Islet of Langerhans (tissue), 1 donor: Measurements from ENCODE around the gene ASB4.

ENCODE experiments used
- FAIRE-seq: peaks from one replicate; lab custom pipeline; 2011; peaks lifted over from hg19 to GRCh38; lab: Jason Lieb, UNC

ASB4 gene

GRCh38 chr7:95479992-95480624 is 5.6 kb upstream of the ASB4 start:
- FAIRE-seq: no peak

DNA sequence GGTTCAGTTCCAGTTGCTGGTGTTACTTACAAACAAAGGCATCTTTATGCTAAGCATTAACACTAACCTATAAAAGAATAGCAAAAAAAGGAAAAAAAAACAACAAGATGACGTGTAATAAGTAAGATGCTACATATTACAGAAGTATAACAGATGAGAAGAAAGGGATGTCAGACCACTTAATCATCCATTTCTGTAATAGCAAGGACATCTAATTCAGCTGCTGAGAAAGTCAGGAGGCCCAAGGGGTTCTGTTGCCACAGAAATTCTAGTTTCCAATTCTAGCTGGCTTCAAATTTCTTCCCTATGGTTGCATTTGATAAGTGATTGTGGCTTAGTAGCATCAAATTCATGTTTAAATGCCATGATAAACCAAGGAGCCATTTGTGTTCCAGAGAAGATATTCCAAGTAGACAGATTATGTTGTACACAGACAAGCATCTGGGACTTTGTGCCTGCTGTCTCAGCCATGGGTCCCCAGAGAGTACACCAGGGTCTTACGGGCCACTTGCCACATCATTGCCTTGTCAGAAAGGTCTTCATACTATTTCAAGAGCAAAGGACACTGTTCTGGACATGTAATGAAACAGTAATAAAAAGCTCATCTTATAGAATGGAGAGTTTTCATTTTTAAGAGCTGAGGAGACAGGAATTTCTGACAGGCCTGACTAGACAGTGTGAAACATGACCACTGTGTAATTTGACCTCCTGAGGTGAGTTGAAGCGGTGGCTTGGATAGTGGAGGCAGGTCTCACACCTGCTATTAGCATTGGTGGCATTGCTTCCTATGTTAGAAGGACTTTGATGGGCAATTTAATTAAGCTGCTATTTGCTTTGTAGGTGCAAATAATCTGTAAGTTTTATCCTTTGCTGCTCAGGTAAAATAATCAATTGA is 4.2 kb upstream of the ASB4 start:
- FAIRE-seq: no peak

DNA sequence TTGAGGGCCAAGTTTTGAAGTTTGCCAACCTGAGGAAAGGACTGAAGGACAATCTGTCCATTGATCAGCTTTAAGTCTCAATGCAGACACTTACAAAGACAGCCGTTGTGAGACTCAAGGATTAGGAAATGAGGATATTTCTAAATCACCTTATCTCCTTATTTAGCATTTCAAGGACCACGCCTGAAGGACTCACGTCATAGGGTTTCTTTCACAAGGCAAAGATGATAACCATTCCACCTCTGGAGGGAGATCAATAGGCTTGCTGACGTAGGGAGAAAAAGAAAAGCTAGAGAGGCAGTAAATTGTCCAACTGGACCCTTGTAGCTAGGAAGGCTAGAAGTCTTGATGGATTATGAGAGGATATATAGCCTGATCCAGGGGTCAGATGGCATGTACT is 3.3 kb upstream of the ASB4 start:
- FAIRE-seq: no peak

GRCh38 chr7:95490231-95490762 is 4.6 kb downstream of the ASB4 start:
- FAIRE-seq: no peak

DNA sequence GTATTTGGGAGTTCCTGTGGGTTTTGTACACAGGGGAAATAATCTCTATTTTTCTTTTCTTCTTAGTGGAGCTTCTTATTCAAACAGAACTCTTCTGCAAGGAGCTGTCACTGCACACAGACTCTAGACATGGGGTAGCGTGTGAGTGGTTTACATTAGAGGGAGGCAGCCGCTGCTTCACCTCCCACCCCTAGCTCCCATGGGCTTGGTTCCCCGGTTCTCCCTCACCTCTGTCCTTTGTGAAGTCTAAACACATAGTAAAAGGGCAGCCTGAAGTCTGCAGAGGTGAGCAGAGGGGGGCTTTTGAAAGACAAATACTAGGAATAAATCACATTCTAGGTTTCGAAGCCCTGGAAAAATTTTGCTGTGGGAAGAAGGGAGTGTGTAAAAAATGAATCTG is 5.5 kb downstream of the ASB4 start:
- FAIRE-seq: no peak

GRCh38 chr7:95491634-95492314 is 6.0 kb downstream of the ASB4 start:
- FAIRE-seq: no peak

DNA sequence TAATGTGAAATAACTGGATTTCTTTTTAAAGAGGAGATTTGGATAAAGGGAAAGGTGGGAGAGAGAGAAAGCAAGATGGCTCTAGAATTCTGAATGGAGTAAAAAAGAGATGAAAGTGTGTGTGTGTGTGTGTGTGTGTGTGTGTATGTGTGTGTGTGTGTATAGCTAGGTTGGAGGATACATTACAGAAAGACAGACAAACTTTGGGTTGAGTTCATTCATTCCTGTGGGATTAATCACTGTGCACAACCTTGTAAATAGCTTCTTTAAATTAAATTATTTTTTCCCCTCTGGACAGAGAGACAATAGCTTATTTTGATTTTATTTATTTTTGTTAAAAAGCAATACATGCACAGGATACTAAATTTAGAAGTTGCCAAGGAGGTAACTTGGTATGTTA is 7.5 kb downstream of the ASB4 start:
- FAIRE-seq: no peak

DNA sequence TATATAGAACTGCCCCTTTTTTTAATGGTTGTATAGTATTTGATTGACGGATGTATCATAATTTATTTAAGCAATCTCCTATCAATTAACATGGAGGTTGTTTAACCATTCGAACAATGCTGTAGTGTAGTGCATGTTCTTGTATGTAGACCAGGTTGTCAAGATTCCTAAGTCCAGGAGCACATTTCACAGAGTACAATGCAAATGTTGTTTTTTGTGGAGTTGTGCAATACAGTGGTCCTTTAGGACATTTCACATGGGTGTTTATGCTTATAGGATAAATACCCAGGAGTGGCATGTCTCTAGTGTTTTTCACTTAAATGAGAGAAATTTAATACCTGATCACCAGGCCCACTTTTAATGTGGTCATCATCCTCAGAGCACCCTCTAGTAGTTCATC is 8.1 kb downstream of the ASB4 start:
- no peak for FAIRE-seq

DNA sequence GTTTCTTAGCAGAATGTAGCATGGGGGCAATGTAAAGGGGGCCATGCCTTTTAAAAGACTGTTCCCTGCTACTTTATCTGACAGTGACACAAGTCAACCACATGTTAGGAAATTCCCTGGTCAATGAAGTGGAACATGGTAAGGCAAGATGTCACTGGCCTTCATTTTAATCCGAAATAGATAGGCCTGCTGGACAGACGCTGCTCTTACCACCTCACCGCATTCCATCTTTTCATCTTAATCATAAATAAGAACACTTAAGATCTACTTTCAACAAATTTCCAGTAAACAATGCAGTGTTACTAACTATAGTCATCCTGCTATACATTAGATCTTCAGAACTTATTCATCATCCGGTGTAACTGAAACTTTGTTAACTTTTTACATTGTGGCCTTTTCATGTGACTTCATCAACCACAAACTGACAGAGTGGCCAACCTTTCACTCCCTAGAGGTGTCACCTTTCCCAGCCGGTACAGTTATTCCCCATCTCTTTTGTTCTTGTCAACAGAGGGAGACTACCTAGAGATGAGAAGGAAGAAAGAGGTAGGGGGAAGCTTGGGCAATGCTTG is 15.6 kb downstream of the ASB4 start:
- no peak for FAIRE-seq

- FAIRE-seq: no peak
Observed at GRCh38 chr7:95502403-95502802, 16.7 kb downstream of the ASB4 start.

- FAIRE-seq: no peak
Observed at GRCh38 chr7:95503271-95504131, 17.8 kb downstream of the ASB4 start.

GRCh38 chr7:95504132-95504588 is 18.4 kb downstream of the ASB4 start:
- FAIRE-seq: peak; percentile 60

DNA sequence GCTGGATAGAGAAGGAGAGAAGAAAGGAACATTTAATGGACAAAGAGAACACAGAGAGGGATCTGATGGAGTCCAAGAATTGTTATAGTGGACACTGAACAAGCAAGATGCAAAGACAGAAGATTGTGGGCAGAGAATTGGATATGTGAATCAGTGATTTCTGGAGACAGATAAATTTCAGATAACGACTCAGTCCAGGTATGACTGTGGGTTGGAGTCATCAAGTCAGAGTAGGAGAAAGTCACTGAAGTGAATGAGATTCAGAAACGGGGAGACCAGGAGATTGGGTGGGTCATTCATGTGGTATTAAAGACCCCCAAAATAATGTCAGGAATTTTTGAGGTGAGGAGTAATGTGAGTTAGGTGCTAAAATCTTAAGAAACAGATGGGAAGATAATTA is 23.0 kb downstream of the ASB4 start:
- no peak for FAIRE-seq

- FAIRE-seq: peak; percentile 95
Observed at GRCh38 chr7:95509199-95509598, 23.5 kb downstream of the ASB4 start.

GRCh38 chr7:95511716-95512260 is 26.0 kb downstream of the ASB4 start:
- peak; percentile 45 for FAIRE-seq

DNA sequence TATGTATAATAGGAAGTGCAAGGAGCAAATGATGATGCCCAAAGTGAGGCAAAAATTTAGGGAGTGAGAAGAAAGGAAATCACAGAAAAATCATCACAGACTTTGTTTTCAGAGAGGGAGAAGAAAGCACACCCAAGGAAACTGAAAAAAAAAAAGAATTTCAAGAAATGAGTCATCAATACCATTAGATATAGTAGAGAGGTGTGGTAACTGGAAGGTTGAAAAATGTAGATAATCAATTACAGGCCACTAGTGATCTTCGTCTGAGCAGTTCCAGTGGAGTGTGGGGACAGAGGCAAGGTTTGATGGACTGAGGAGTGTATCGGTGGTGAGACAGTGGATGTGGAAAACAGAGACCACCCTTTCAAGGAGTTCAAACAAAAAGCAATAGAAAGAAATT is 31.7 kb downstream of the ASB4 start:
- FAIRE-seq: no peak

DNA sequence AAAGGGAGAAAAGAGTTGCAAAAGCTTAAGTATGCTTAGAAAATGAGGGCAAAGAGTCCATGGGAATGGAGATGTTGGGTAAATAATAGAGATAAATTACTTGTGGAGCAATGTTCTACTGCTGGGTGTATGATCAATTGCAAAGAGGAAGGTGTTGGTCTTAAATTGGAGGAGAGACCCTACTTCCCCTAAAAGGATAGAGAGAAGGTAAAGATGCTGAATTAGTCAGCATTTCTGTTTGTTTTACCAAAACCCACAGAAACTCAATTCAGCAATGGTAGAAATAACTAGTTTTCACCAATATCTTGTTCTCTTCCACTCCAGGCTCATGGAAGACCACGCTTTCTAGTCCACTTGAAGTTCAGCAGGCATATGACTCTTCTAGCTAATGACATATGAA is 32.1 kb downstream of the ASB4 start:
- no peak for FAIRE-seq

DNA sequence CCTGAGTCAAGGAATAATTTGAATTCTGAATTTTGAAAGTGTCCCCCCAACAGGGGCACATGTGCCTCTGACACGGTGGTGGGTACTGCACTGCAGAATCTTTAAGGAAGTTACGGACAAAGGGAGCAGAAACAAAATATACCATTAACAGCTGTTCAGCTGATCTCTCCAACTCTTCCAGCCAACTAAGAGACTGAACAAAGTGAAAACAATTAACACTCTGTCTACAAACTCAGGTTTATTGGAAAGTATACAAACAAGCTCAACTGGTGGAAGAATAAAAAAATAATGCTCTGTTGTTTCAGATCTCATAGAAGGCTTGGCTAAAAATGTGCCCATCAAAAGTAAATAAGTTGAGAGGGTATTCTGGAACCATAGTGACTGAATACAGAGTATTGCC is 34.4 kb downstream of the ASB4 start:
- FAIRE-seq: no peak

GRCh38 chr7:95525503-95525902 is 39.8 kb downstream of the ASB4 start:
- FAIRE-seq: no peak

- FAIRE-seq: no peak
Observed at GRCh38 chr7:95526128-95526738, 40.5 kb downstream of the ASB4 start.
